Ascending aorta (tissue), 2 donors: Measurements from ENCODE around the gene THADA. TPM values are rescaled to one million over a fixed set of nuclear protein-coding genes. Genes with fewer than 3 reads are reported as not detected.

ENCODE experiments used
- DNase-seq, 2 donors: peaks; one replicate each; pipeline ENCODE4 v3.0.0-alpha.2; 2019; ENCODE audit warnings: low spot score in 2 of 2
- H3K27ac ChIP-seq, 2 donors: fragments of 200-600 bp; sonication (generic); one replicate each; pipeline ENCODE4 v1.5.1; 2016 to 2017; ENCODE audit warnings: mild to moderate bottlenecking in 1 of 2
- H3K27me3 ChIP-seq: fragments of 200-600 bp; sonication (generic); one replicate; pipeline ENCODE4 v1.5.1; 2017
- H3K36me3 ChIP-seq, 2 donors: fragments of 200-600 bp; sonication (generic); one replicate each; pipeline ENCODE4 v1.5.1; 2016
- H3K4me1 ChIP-seq, 2 donors: fragments of 200-600 bp; sonication (generic); one replicate each; pipeline ENCODE4 v1.5.1; 2016 to 2017; ENCODE audit warnings: mild to moderate bottlenecking in 1 of 2
- H3K4me3 ChIP-seq, 2 donors: fragments of 200-600 bp; sonication (generic); one replicate each; pipeline ENCODE4 v1.5.1; 2016 to 2017; ENCODE audit warnings: mild to moderate bottlenecking in 1 of 2
- H3K9me3 ChIP-seq, 2 donors: fragments of 200-600 bp; sonication (generic); one replicate each; pipeline ENCODE4 v1.5.1; 2016
- CTCF ChIP-seq, 3 experiments: fragments of 200-600 bp in 2 of 3; fragments of 450-650 bp in 1 of 3; sonication (generic) in 2 of 3; IDR thresholded peaks; one replicate each; pipeline ENCODE4 v1.5.1; 2016 to 2019; ENCODE audit warnings: antibody characterized with exemption in 3 of 3, mild to moderate bottlenecking in 1 of 3, moderate library complexity in 1 of 3
- intact Hi-C: fragments of 100-400 bp; cut with DNase I; formaldehyde crosslinking; loops from one replicate; pipeline ENCODE4 v1.15.1; 2023
- total RNA-seq: library from RNA; depleted of rRNA; stranded (reverse); fragments of >200 nt; gene quantifications from one replicate; pipeline ENCODE4 v1.1.0, GENCODE V29; 2016

THADA gene
- total RNA-seq, 1 donor from 2014 or later: 27.4 TPM

- Histone ChIP-seq H3K36me3 (peaks cover 19 to 33% of the 10 kb centered on the region in 2 donors), H3K4me3 (peak overlapping the region; percentile 81 to 89), H3K27ac (peak overlapping the region; percentile 98), H3K4me1 (peaks cover 6 to 17% of the 10 kb centered on the region in 2 donors), H3K27me3 (no peaks in the 10 kb centered on the region), H3K9me3 (no peaks in the 10 kb centered on the region)
- no peak for TF ChIP-seq CTCF (IDR thresholded peaks at IDR 0.05)
- intact Hi-C loops: loop anchor here (2.0 to 5.0 kb wide), 6 partner anchors 74 to 370 kb away; no protein-coding TSS in a partner anchor
- DNase-seq: no peak
Observed at GRCh38 chr2:43228321-43228751, 367.5 kb downstream of the THADA start.

- intact Hi-C loops: loop anchor here (1.0 to 5.0 kb wide), 13 partner anchors 23 to 399 kb away; no protein-coding TSS in a partner anchor
- Histone ChIP-seq H3K27me3 (no peaks in the 10 kb centered on the region), H3K9me3 (no peaks in the 10 kb centered on the region), H3K4me3 (peak overlapping the region; percentile 81 to 89), H3K4me1 (peaks cover 6 to 17% of the 10 kb centered on the region in 2 donors), H3K27ac (peak overlapping the region; percentile 98), H3K36me3 (peaks cover 23 to 38% of the 10 kb centered on the region in 2 donors)
- TF ChIP-seq CTCF (IDR thresholded peaks at IDR 0.05): peak in 2 of 3 experiments; percentile 3 to 31
- DNase-seq: no peak
Observed at GRCh38 chr2:43227830-43228281, 368.0 kb downstream of the THADA start.

GRCh38 chr2:43226955-43227829 lies 368.6 kb downstream of the THADA start:
- H3K4me3 ChIP-seq: peak overlapping the region; percentile 81 to 89
- DNase-seq: peak; percentile 89 to 97
- H3K9me3 ChIP-seq: no peaks in the 10 kb centered on the region
- intact Hi-C loops: loop anchor here (1.0 to 5.0 kb wide), 11 partner anchors 24 to 398 kb away; no protein-coding TSS in a partner anchor
- peak overlapping the region; percentile 98 for H3K27ac ChIP-seq
- H3K27me3 ChIP-seq: no peaks in the 10 kb centered on the region
- H3K4me1 ChIP-seq: peaks cover 6 to 17% of the 10 kb centered on the region in 2 donors
- peaks cover 30 to 44% of the 10 kb centered on the region in 2 donors for H3K36me3 ChIP-seq
- peak in 2 of 3 experiments; percentile 38 to 62 for TF ChIP-seq CTCF (IDR thresholded peaks at IDR 0.05)

- Histone ChIP-seq H3K27me3 (no peaks in the 10 kb centered on the region), H3K36me3 (peaks cover 30 to 44% of the 10 kb centered on the region in 2 donors), H3K27ac (peak within 1 kb of the TSS; percentile 98), H3K4me1 (peaks cover 6 to 17% of the 10 kb centered on the region in 2 donors), H3K4me3 (peak within 1 kb of the TSS; percentile 81 to 89), H3K9me3 (no peaks in the 10 kb centered on the region)
- TF ChIP-seq CTCF (IDR thresholded peaks at IDR 0.05): peak in 1 of 3 experiments; percentile 19
- intact Hi-C loops: loop anchor here (2.0 to 5.0 kb wide), 8 partner anchors 76 to 398 kb away; no protein-coding TSS in a partner anchor
- DNase-seq: peak; percentile 78 to 96
Observed at GRCh38 chr2:43226558-43226954, 369.3 kb downstream of the THADA start, which contains the start of gene ZFP36L2. ZFP36L2 (minus strand) TSS chr2:43226606; CDS start chr2:43226315, 291 bp downstream.

- Histone ChIP-seq H3K36me3 (peaks cover 30 to 41% of the 10 kb centered on the region in 2 donors), H3K4me3 (peak overlapping the region; percentile 81 to 89), H3K27ac (peak overlapping the region; percentile 98), H3K4me1 (peaks cover 9 to 20% of the 10 kb centered on the region in 2 donors), H3K9me3 (no peaks in the 10 kb centered on the region), H3K27me3 (no peaks in the 10 kb centered on the region)
- DNase-seq: peak in 1 of 2 donors; percentile 74
- TF ChIP-seq CTCF (IDR thresholded peaks at IDR 0.05): no peak
- intact Hi-C loops: loop anchor here (2.0 to 5.0 kb wide), 8 partner anchors 76 to 397 kb away; no protein-coding TSS in a partner anchor
Observed at GRCh38 chr2:43225788-43226557, 369.9 kb downstream of the THADA start.
